ENCODE results near the gene NMD3. TPM values are rescaled to one million over a fixed set of nuclear protein-coding genes. Genes with fewer than 3 reads are reported as not detected.

NMD3 gene
- total and polyA plus RNA-seq, 9 of the 15 experiments (the other 6 are each of a cell fraction or from before 2014, with no cell fraction given), result 63.5 to 178 (median 111) TPM

- DNase-seq (ENCODE audit: extremely low read depth in 1 of 4, low spot score in 3 of 4) (peak in 2 of 4 experiments; percentile 18 to 46), ATAC-seq (no peak), FAIRE-seq (no peak)
- Histone ChIP-seq H3K9me1 (ENCODE audit: control insufficient read depth, insufficient read depth, low read length) (no peaks in the 10 kb centered on the region), H3K4me1 (replicated peaks in 1 of 2; ENCODE audit: control insufficient read depth in 2 of 2, insufficient read depth in 2 of 2, low read length in 2 of 2) (no peaks in the 10 kb centered on the region), H3K4me2 (ENCODE audit: insufficient read depth, low read length) (no peak overlapping the region), H3K9me3 (replicated peaks; ENCODE audit: control insufficient read depth, insufficient read depth, low read depth, low read length) (no peaks in the 10 kb centered on the region), H3K36me3 (ENCODE audit: control insufficient read depth, insufficient read depth, low read length) (no peaks in the 10 kb centered on the region), H3K4me3 (no peak overlapping the region), H3K79me2 (ENCODE audit: control insufficient read depth, insufficient read depth, low read length) (no peaks in the 10 kb centered on the region), H3K9ac (ENCODE audit: insufficient read depth in 1 of 2, low read depth in 2 of 2, low read length in 2 of 2) (no peak overlapping the region), H2AFZ (ENCODE audit: low read depth, low read length) (no peak overlapping the region), H3K27me3 (ENCODE audit: control insufficient read depth in 2 of 2, insufficient read depth in 2 of 2, low read length in 2 of 2) (no peaks in the 10 kb centered on the region), H3K27ac (ENCODE audit: extremely low read depth, low read depth, low read length) (no peak overlapping the region), H4K20me1 (replicated peaks; ENCODE audit: control insufficient read depth, insufficient read depth, low read length) (no peaks in the 10 kb centered on the region)
- 18% methylated on average over 3 of the region's 3 CpGs for WGBS (ENCODE audit: insufficient coverage, low coverage, missing lambda C conversion rate)
- BruUV-seq (replicated peaks), result no TSS peak
- ChIA-PET CTCF (ENCODE audit: low intra/inter-chr PET ratio) (interaction anchor here (0.7 to 2.7 kb wide), 4 partner anchors 135 to 325 kb away, joined by 4 to 12 read pairs (median 10); no protein-coding TSS in a partner anchor), POLR2A (interaction anchor here (0.6 kb wide), 1 partner anchor 11 kb away, joined by 4 read pairs; no protein-coding TSS in a partner anchor)
- TF ChIP-seq RAD21 (CRISPR knock-in tag; conservative IDR thresholded peaks at IDR 0.05 in 1 of 2, IDR thresholded peaks at IDR 0.05 in 1 of 2) (peak in 1 of 2 experiments; percentile 43; a peak in 2 of 4 replicates), NKRF (IDR thresholded peaks at IDR 0.05; ENCODE audit: borderline replicate concordance) (no peak), E2F3 (CRISPR knock-in tag; IDR thresholded peaks at IDR 0.05) (no peak), CTCF (IDR thresholded peaks at IDR 0.05 in 2 of 3, conservative IDR thresholded peaks at IDR 0.05 in 1 of 3; ENCODE audit: insufficient read depth in 2 of 3, low read depth in 1 of 3, low read length in 3 of 3) (peak in 2 of 3 experiments; percentile 20 to 54; a peak in 3 of 6 replicates)
- intact Hi-C loops (cut with micrococcal nuclease) (loop anchor here (1.0 to 10.0 kb wide), 6 partner anchors 136 to 569 kb away; no protein-coding TSS in a partner anchor), in situ Hi-C loops (cut with MboI) (no loop called here)
These were observed 52.6 kb downstream of the NMD3 start for GRCh38 chr3:161273589-161274218.
